NCI-H2107 treated with DMSO at 0.1 percent for 48 hours (cell line): ENCODE data around the gene EVI5.
"Not testable (repeated sequence)": the region's sequence is repeated elsewhere in the genome, so short reads cannot be mapped to it uniquely, and the experiment has no call there.

ENCODE experiments used
- DNase-seq: peaks from one replicate; lab custom pipeline; 2025; ENCODE audit not compliant: unreplicated experiment; lab: John Stamatoyannopoulos, UW

EVI5 gene

GRCh38 chr1:92583821-92584760 is 200.8 kb downstream of the EVI5 start:
- DNase-seq, result no peak

- DNase-seq, result no peak
These were observed 207.5 kb downstream of the EVI5 start for GRCh38 chr1:92577261-92577895.

GRCh38 chr1:92575123-92575522 is 209.8 kb downstream of the EVI5 start:
- DNase-seq, result no peak

GRCh38 chr1:92572520-92572919 is 212.4 kb downstream of the EVI5 start:
- DNase-seq, result no peak

- no peak for DNase-seq
These were observed 213.3 kb downstream of the EVI5 start for GRCh38 chr1:92571578-92571977.

GRCh38 chr1:92567211-92567868 is 217.6 kb downstream of the EVI5 start:
- no peak for DNase-seq

GRCh38 chr1:92563457-92564216 is 221.3 kb downstream of the EVI5 start:
- DNase-seq, result no peak

GRCh38 chr1:92556350-92556749 is 228.6 kb downstream of the EVI5 start:
- no peak for DNase-seq

GRCh38 chr1:92554216-92554615 is 230.7 kb downstream of the EVI5 start:
- DNase-seq, result no peak

GRCh38 chr1:92551916-92552315 is 233.0 kb downstream of the EVI5 start:
- no peak for DNase-seq

GRCh38 chr1:92544756-92545165 is 240.1 kb downstream of the EVI5 start:
- DNase-seq, result no peak

- DNase-seq, result no peak
These were observed 241.5 kb downstream of the EVI5 start for GRCh38 chr1:92543131-92544055.

- no peak for DNase-seq
These were observed 246.4 kb downstream of the EVI5 start for GRCh38 chr1:92538413-92539061.

- no peak for DNase-seq
These were observed 246.9 kb downstream of the EVI5 start for GRCh38 chr1:92538048-92538412.

GRCh38 chr1:92536980-92537884 is 247.7 kb downstream of the EVI5 start:
- DNase-seq, result no peak

GRCh38 chr1:92536211-92536979 is 248.5 kb downstream of the EVI5 start:
- no peak for DNase-seq

- not testable (repeated sequence) for DNase-seq
These were observed 252.5 kb downstream of the EVI5 start for GRCh38 chr1:92532371-92532770.

- not testable (repeated sequence) for DNase-seq
These were observed 253.0 kb downstream of the EVI5 start for GRCh38 chr1:92531939-92532338.
